Right atrium auricular region (tissue), 2 donors: Measurements from ENCODE around the gene C4orf54. TPM values are rescaled to one million over a fixed set of nuclear protein-coding genes. Genes with fewer than 3 reads are reported as not detected.

ENCODE experiments used
- DNase-seq: peaks from one replicate; pipeline ENCODE4 v3.0.0-alpha.2; 2019; ENCODE audit warnings: low spot score
- H3K27ac ChIP-seq, 2 donors: fragments of 200-600 bp; sonication (generic); 1 replicate in 1 of 2; 2 replicates in 1 of 2; pipeline ENCODE4 v1.5.1; 2016 to 2019
- H3K27me3 ChIP-seq, 2 donors: fragments of 200-600 bp; sonication (generic); one replicate each; pipeline versions ENCODE4 v1.5.1 to v1.6.0; 2017 to 2019
- H3K36me3 ChIP-seq: fragments of 200-600 bp; sonication (generic); one replicate; pipeline ENCODE4 v1.5.1; 2016
- H3K4me1 ChIP-seq, 2 donors: fragments of 200-600 bp; sonication (generic); one replicate each; pipeline versions ENCODE4 v1.5.1 to v1.6.0; 2017 to 2019
- H3K4me3 ChIP-seq, 2 donors: fragments of 200-600 bp; sonication (generic); 1 replicate in 1 of 2; 2 replicates in 1 of 2; pipeline ENCODE4 v1.5.1; 2017 to 2019; ENCODE audit warnings: mild to moderate bottlenecking in 1 of 2, moderate library complexity in 1 of 2
- H3K9me3 ChIP-seq, 2 donors: fragments of 200-600 bp; sonication (generic); one replicate each; pipeline ENCODE4 v1.5.1; 2019
- CTCF ChIP-seq, 2 donors: fragments of 200-600 bp; sonication (generic); IDR thresholded peaks; one replicate each; pipeline ENCODE4 v1.5.1; 2019; ENCODE audit warnings: antibody characterized with exemption in 2 of 2
- total RNA-seq, 2 donors: library from RNA; depleted of rRNA; stranded (reverse); fragments of >200 nt; gene quantifications; one replicate each; pipeline ENCODE4 v1.1.0, GENCODE V29; 2016

Gene C4orf54
- total RNA-seq, 2 donors from 2014 or later, result 1.2 to 23.6 TPM

- H3K4me3 ChIP-seq, result no peak overlapping the region
- H3K27me3 ChIP-seq, result no peaks in the 10 kb centered on the region
- H3K9me3 ChIP-seq, result peaks cover 6 to 21% of the 10 kb centered on the region in 2 donors
- DNase-seq, result no peak
- no peak overlapping the region for H3K27ac ChIP-seq
- no peak for TF ChIP-seq CTCF (IDR thresholded peaks at IDR 0.05)
- no peaks in the 10 kb centered on the region for H3K4me1 ChIP-seq
- no peaks in the 10 kb centered on the region for H3K36me3 ChIP-seq
These were observed 29.5 kb upstream of the C4orf54 start for GRCh38 chr4:99687120-99687519.

- Histone ChIP-seq H3K27me3 (no peaks in the 10 kb centered on the region), H3K4me3 (no peak overlapping the region), H3K27ac (no peak overlapping the region), H3K4me1 (peaks cover 0 to under 1% of the 10 kb centered on the region in 2 donors), H3K36me3 (no peaks in the 10 kb centered on the region), H3K9me3 (peaks cover 0 to 5% of the 10 kb centered on the region in 2 donors)
- TF ChIP-seq CTCF (IDR thresholded peaks at IDR 0.05), result no peak
- DNase-seq, result no peak
These were observed 27.6 kb upstream of the C4orf54 start for GRCh38 chr4:99685234-99685633.

GRCh38 chr4:99683895-99684294 lies 26.3 kb upstream of the C4orf54 start:
- no peak for DNase-seq
- no peaks in the 10 kb centered on the region for H3K9me3 ChIP-seq
- H3K4me3 ChIP-seq, result no peak overlapping the region
- no peaks in the 10 kb centered on the region for H3K27me3 ChIP-seq
- H3K27ac ChIP-seq, result no peak overlapping the region
- TF ChIP-seq CTCF (IDR thresholded peaks at IDR 0.05), result no peak
- H3K36me3 ChIP-seq, result no peaks in the 10 kb centered on the region
- peaks cover 0 to 8% of the 10 kb centered on the region in 2 donors for H3K4me1 ChIP-seq

- peak overlapping the region in 1 of 2 donors; percentile 73 for H3K27ac ChIP-seq
- DNase-seq, result no peak
- no peaks in the 10 kb centered on the region for H3K9me3 ChIP-seq
- peaks cover 0 to 8% of the 10 kb centered on the region in 2 donors for H3K4me1 ChIP-seq
- no peak for TF ChIP-seq CTCF (IDR thresholded peaks at IDR 0.05)
- no peaks in the 10 kb centered on the region for H3K36me3 ChIP-seq
- no peaks in the 10 kb centered on the region for H3K27me3 ChIP-seq
- no peak overlapping the region for H3K4me3 ChIP-seq
These were observed 22.3 kb upstream of the C4orf54 start for GRCh38 chr4:99679976-99680375.

GRCh38 chr4:99679204-99679603 lies 21.6 kb upstream of the C4orf54 start:
- Histone ChIP-seq H3K4me1 (peaks cover 0 to 8% of the 10 kb centered on the region in 2 donors), H3K27ac (peak overlapping the region; percentile 2 to 73), H3K9me3 (peaks cover 0 to 3% of the 10 kb centered on the region in 2 donors), H3K27me3 (no peaks in the 10 kb centered on the region), H3K4me3 (no peak overlapping the region), H3K36me3 (no peaks in the 10 kb centered on the region)
- TF ChIP-seq CTCF (IDR thresholded peaks at IDR 0.05), result no peak
- DNase-seq, result no peak

GRCh38 chr4:99677161-99677560 lies 19.5 kb upstream of the C4orf54 start:
- peaks cover 0 to 8% of the 10 kb centered on the region in 2 donors for H3K4me1 ChIP-seq
- H3K4me3 ChIP-seq, result no peak overlapping the region
- no peaks in the 10 kb centered on the region for H3K36me3 ChIP-seq
- H3K27me3 ChIP-seq, result no peaks in the 10 kb centered on the region
- H3K27ac ChIP-seq, result no peak overlapping the region
- no peak for DNase-seq
- peaks cover 0 to 22% of the 10 kb centered on the region in 2 donors for H3K9me3 ChIP-seq
- TF ChIP-seq CTCF (IDR thresholded peaks at IDR 0.05), result no peak
